Testis (tissue), 2 donors: ENCODE measurements around the gene INSIG2.

Experiments used
- POLR2A ChIP-seq: fragments of 450-650 bp; IDR thresholded peaks from one replicate; pipeline ENCODE4 v1.6.1; 2017; ENCODE audit warnings: antibody characterized with exemption, mild to moderate bottlenecking, moderate library complexity
- TF ChIP-seq, protein P1 (sequence below), 3 experiments: fragments of 450-650 bp in 2 of 3; fragments of 200-600 bp in 1 of 3; sonication (generic) in 1 of 3; IDR thresholded peaks; one replicate each; pipeline ENCODE4 v1.5.1; 2016 to 2019; ENCODE audit warnings: antibody characterized with exemption in 3 of 3, mild to moderate bottlenecking in 2 of 3, moderate library complexity in 1 of 3

DNA sequence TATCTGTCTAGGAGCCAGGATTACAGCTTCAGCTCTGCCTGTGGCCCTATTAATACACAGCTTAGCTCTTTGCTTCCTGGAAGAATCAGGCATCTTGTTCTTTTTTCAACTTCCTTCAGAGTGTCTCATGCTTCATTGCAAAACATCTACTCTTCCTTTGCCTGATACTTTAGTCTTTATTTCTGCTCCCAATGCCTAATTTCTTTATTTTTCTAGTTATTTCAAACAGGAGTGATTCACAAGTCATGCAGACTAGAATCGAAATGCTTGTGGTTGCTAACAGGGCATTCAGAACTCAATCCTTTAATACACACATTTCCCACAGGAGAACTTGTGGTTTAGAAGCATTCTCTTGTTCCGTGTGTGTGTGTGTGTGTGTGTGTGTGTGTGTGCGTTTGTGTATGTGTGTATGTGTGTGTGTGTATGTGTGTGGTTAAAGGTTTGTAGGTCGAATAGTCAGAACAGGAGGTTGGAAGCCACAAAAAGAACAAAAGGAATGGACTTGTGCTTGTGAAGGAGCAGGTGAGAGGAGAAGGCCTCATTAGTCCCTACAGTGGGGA is 28.3 kb upstream of the INSIG2 start:
- TF ChIP-seq, protein P1, sequence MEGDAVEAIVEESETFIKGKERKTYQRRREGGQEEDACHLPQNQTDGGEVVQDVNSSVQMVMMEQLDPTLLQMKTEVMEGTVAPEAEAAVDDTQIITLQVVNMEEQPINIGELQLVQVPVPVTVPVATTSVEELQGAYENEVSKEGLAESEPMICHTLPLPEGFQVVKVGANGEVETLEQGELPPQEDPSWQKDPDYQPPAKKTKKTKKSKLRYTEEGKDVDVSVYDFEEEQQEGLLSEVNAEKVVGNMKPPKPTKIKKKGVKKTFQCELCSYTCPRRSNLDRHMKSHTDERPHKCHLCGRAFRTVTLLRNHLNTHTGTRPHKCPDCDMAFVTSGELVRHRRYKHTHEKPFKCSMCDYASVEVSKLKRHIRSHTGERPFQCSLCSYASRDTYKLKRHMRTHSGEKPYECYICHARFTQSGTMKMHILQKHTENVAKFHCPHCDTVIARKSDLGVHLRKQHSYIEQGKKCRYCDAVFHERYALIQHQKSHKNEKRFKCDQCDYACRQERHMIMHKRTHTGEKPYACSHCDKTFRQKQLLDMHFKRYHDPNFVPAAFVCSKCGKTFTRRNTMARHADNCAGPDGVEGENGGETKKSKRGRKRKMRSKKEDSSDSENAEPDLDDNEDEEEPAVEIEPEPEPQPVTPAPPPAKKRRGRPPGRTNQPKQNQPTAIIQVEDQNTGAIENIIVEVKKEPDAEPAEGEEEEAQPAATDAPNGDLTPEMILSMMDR (IDR thresholded peaks at IDR 0.05) = no peak
- no peak for TF ChIP-seq POLR2A
